ENCODE data around the gene TMEM250.

GRCh38 chr9:136143215-136144001, 24.7 kb upstream of the TMEM250 start:
- TF ChIP-seq SUZ12 (IDR thresholded peaks at IDR 0.05; ENCODE audit: extremely low read depth, insufficient read depth, insufficient read length) (no peak), YY1 (IDR thresholded peaks at IDR 0.05; ENCODE audit: insufficient read depth, insufficient read length) (no peak), ZNF274 (IDR thresholded peaks at IDR 0.05; ENCODE audit: low read depth, low read length) (no peak)

Measured in NT2/D1 (cell line).